GM21786 (cell line): ENCODE data around the gene NRCAM.

Experiments
- ATAC-seq: cut with Tn5 transposase; IDR thresholded peaks from one replicate; pipeline ENCODE4 v1.9.1; 2021; ENCODE audit not compliant: unreplicated experiment

Gene NRCAM

GRCh38 chr7:108137993-108138392 lies 318.2 kb downstream of the NRCAM start:
- no peak for ATAC-seq

GRCh38 chr7:108137040-108137439 lies 319.2 kb downstream of the NRCAM start:
- ATAC-seq, result no peak

DNA sequence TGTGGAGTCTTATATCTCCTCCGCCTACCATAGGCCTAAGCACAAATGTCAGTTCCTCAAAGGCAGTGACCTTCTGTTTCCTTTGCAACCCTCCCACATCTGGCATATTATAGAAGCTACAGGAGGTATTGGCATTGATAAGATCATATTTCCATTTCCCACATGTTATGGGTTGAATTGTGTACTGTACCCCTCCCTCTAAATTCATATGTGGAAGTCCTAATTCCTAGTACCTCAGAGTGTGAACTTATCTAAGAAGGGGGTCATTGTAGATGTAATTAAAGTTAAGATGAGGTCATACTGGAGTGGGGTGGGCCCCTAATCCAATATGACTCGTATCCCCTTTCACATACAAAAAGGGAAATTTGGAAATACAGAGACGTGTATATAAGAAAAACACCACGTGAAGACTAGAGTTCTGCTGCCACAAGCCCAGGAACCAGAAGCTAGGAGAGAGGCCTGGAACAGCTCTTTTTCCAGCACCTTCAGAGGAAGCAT lies 320.0 kb downstream of the NRCAM start:
- ATAC-seq, result peak; percentile 22

GRCh38 chr7:108135446-108136190 lies 320.6 kb downstream of the NRCAM start:
- ATAC-seq, result peak; percentile 97

DNA sequence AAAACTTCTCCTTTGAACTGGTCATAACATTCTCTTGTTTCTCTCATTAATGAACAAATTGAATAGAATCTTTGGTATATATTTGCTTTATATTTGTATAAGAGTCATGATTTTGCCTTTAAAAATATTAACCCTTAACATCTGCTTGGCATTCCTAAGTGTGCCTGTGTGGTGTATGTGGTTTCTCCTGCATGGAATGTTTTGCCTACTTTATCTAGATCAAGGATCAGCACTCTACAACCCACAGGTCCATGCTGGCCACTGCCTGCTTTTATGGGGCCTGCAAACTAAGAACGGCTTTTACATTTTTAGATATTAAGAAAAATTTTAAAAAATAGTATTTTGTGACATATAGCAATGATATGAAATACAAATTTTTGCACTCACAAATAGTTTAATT lies 321.8 kb downstream of the NRCAM start:
- ATAC-seq, result no peak

- no peak for ATAC-seq
Observed at GRCh38 chr7:108132551-108133265, 323.5 kb downstream of the NRCAM start.

- no peak for ATAC-seq
Observed at GRCh38 chr7:108130261-108130660, 326.0 kb downstream of the NRCAM start, which contains the start of gene LAMB4. TSS of gene LAMB4 (minus strand) at chr7:108130361. CDS start at chr7:108123164, 7,197 bp downstream.

DNA sequence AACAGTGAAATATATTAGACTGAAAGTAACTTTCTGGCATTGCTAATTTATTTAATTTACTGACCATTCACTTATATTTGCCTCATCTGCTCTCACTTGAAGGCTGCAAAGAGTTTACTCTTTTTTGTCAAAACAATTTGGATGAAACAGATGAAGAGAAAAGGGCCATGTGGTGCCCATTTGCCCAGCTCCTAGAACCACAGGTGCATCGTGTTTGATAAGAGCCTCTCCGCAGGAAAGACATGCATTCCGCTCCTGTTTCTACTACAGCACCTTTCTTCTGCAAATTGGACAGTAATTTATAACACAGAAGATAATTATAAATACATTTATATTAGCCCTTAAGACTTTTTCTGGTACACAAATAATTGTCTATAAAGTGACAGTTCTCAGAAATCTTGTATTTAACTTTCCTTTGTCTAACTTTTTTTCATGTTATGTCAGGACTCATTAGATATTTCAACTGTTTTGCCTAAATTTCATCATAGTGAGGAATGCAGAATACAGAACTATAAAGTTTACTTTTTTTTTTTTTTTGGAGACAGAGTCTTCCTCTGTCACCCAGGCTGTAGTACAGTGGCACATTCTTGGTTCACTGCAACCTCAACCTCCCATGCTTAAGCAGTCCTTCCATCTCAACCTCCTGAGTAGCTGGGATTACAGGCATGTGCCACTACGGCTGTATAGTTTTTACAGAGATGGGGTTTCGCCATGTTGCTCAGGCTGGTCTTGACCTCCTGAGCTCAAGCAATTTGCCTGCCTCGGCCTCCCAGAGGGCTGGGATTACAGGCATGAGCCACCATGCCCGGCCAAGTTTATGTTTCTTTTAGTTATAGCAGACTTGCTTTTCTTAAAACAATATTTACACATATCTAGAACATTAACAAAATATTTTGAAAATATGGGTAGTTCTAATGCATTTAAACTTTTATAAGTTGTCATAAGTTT lies 326.9 kb downstream of the NRCAM start:
- ATAC-seq, result no peak

GRCh38 chr7:108128514-108128913 lies 327.7 kb downstream of the NRCAM start:
- ATAC-seq, result no peak

GRCh38 chr7:108127461-108127860 lies 328.8 kb downstream of the NRCAM start:
- ATAC-seq, result no peak

DNA sequence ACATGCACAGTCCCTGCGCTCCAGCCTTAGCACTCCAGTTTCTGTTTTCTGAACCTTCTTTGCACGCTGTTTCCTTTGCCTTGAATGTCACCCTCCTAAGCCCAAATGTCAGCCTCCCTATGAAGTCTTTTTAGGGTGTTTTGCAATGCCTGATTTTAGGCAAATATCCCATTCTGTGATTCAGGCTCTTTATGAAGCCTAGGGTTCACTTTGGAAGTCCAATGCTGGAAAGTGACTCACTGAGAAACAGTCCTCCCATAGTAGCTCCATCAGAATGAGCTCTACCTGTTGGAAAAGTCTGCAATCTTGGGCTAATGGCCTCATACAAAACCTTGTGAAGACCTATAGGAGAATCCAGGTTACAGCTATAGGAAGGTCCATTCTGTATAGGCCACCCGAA lies 331.4 kb downstream of the NRCAM start:
- ATAC-seq, result no peak

DNA sequence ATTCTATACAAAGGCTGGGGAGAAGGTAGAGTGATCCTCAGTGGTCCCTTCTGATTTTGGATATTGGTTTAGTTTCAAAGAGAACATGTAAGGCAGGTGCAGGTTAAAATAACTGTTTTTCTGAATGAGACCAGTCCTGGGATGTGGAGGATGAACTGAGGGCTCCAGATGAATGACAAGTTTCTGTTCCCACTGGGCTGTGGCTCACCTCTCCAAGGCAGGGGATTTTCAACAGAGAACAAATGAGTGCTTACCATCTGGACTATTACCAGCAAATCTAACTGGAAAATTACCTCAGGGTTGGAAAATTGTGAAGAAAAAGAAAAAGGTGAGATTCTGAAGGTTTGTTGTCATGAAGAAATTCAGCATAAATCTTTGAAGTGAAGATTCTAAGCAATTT lies 334.1 kb downstream of the NRCAM start:
- no peak for ATAC-seq

GRCh38 chr7:108120933-108121332 lies 335.3 kb downstream of the NRCAM start:
- no peak for ATAC-seq

- ATAC-seq, result no peak
Observed at GRCh38 chr7:108120196-108120595, 336.0 kb downstream of the NRCAM start.

GRCh38 chr7:108118959-108119358 lies 337.3 kb downstream of the NRCAM start:
- no peak for ATAC-seq

GRCh38 chr7:108114117-108114841 lies 342.0 kb downstream of the NRCAM start:
- ATAC-seq, result no peak

DNA sequence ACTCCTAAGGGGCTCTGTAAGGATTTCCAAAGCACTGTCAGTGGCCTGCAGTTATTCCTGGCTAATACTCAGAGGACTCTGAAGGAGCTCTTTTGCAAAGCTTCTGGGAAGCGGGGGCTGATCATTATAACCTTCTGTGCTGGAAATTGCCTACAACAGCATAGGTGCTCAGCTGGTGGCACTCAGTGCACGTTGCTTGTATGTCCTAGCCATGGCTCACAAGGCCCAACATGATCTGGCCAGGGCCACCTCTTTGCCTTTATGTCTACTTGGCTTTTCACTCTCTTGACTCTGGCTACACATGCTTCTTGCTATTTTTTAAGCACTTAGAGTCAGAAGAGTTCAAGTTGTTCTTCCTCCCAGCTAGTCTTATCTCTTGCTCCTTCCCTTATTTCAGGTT lies 343.6 kb downstream of the NRCAM start:
- no peak for ATAC-seq

- ATAC-seq, result peak; percentile 55
Observed at GRCh38 chr7:108109221-108109908, 346.9 kb downstream of the NRCAM start.

DNA sequence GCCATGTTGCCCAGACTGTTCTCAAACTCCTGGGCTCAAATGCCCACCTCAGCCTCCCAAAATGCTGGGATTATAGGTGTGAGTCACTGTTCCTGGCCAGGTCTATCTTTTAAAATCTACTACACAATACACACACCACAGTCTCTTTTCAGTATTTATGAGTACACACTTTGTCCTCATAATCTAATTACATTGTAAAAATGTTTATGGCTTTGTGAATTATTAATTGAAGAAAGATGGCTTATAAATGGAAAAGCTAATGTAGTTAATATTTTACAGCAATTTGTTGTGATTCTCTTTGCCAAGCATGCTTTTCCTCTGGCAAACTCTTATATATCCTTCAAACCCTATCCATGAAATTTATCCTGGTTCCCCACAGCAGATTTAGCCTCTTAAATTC lies 348.1 kb downstream of the NRCAM start:
- ATAC-seq, result no peak

DNA sequence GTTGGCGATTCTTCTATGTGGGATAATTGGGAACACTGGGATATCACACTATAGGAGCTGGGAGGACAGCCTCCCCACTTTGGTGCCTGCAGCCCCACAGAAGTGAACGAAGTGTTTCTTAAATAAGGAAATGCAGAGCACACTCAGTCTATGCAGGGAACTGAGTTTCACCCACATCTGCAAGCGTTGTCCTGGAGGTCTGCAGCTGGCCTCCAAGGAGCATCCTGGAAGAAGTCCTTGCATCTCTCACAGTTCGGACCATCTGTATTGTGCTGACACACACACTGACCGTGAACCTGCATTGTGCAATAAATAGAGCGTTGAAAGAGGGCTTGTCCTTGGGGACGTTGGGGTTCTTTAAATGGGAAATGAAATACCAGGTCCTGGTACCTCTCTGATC lies 351.9 kb downstream of the NRCAM start:
- ATAC-seq, result no peak
